Stromal cell of bone marrow (primary cell): ENCODE data around the gene PDXK.

Experiments used
- DNase-seq: peaks from one replicate; pipeline ENCODE4 v3.0.0-alpha.2; 2012; ENCODE audit warnings: low read depth

The PDXK gene

GRCh38 chr21:43781846-43782245 lies 62.9 kb downstream of the PDXK start:
- no peak for DNase-seq

GRCh38 chr21:43782431-43783097 lies 63.6 kb downstream of the PDXK start:
- DNase-seq, result no peak

- no peak for DNase-seq
Observed at GRCh38 chr21:43783098-43783700, 64.3 kb downstream of the PDXK start.

- DNase-seq, result no peak
Observed at GRCh38 chr21:43785134-43785533, 66.2 kb downstream of the PDXK start.

- no peak for DNase-seq
Observed at GRCh38 chr21:43786300-43786806, 67.4 kb downstream of the PDXK start.

GRCh38 chr21:43786807-43787440 lies 68.0 kb downstream of the PDXK start:
- no peak for DNase-seq

- DNase-seq, result peak; percentile 73
Observed at GRCh38 chr21:43789276-43790009, 70.5 kb downstream of the PDXK start, which contains the start of gene RRP1. TSS of gene RRP1 (plus strand) at chr21:43789577. CDS start at chr21:43789630, 53 bp downstream.

GRCh38 chr21:43790010-43790524 lies 71.1 kb downstream of the PDXK start:
- DNase-seq, result no peak

GRCh38 chr21:43792406-43792805 lies 73.5 kb downstream of the PDXK start:
- no peak for DNase-seq

GRCh38 chr21:43793243-43793642 lies 74.3 kb downstream of the PDXK start:
- no peak for DNase-seq

- no peak for DNase-seq
Observed at GRCh38 chr21:43794311-43794710, 75.4 kb downstream of the PDXK start.

GRCh38 chr21:43794857-43795256 lies 75.9 kb downstream of the PDXK start:
- no peak for DNase-seq

- DNase-seq, result no peak
Observed at GRCh38 chr21:43797415-43797814, 78.5 kb downstream of the PDXK start.

- no peak for DNase-seq
Observed at GRCh38 chr21:43797925-43798715, 79.2 kb downstream of the PDXK start.

GRCh38 chr21:43799301-43799840 lies 80.4 kb downstream of the PDXK start:
- no peak for DNase-seq

GRCh38 chr21:43800124-43800523 lies 81.2 kb downstream of the PDXK start:
- DNase-seq, result no peak

GRCh38 chr21:43800566-43800965 lies 81.6 kb downstream of the PDXK start:
- DNase-seq, result no peak

GRCh38 chr21:43801006-43801783 lies 82.3 kb downstream of the PDXK start:
- DNase-seq, result no peak

- DNase-seq, result no peak
Observed at GRCh38 chr21:43802713-43803313, 83.9 kb downstream of the PDXK start.
